B cell (primary cell): ENCODE data around the gene GPC5. TPM values are rescaled to one million over a fixed set of nuclear protein-coding genes. Genes with fewer than 3 reads are reported as not detected.
"Not testable (repeated sequence)": the region's sequence is repeated elsewhere in the genome, so short reads cannot be mapped to it uniquely, and the experiment has no call there.

Source experiments
- ATAC-seq: fragments of 200-7000 bp; cut with Tn5 transposase; one replicate; pipeline ENCODE4 v1.10.0; 2021; ENCODE audit warnings: low read depth, mild to moderate bottlenecking, moderate number of reproducible peaks, moderate library complexity
- CTCF ChIA-PET: fragments of 350-600 bp; sonication (Branson Sonifier 250); formaldehyde crosslinking; loops from one replicate; lab custom pipeline; 2021; ENCODE audit warnings: antibody characterized with exemption, inconsistent platforms; lab: Charles Lee
- POLR2A ChIA-PET: fragments of 350-600 bp; sonication (Branson Sonifier 250); formaldehyde crosslinking; loops from one replicate; lab custom pipeline; 2021; ENCODE audit warnings: antibody characterized with exemption; lab: Charles Lee
- DNase-seq: peaks from one replicate; pipeline ENCODE4 v3.0.0; 2013
- H2AFZ ChIP-seq: 2 replicates; pipeline ENCODE4 v1.6.1; 2012; ENCODE audit warnings: mild to moderate bottlenecking, low read depth, low read length; ENCODE audit not compliant: insufficient read depth, poor library complexity, severe bottlenecking
- H3K27ac ChIP-seq, 2 donors: 1 replicate in 1 of 2; 2 replicates in 1 of 2; pipeline ENCODE4 v1.5.1; 2012 to 2013; ENCODE audit warnings: low read length in 2 of 2, mild to moderate bottlenecking in 2 of 2, moderate library complexity in 1 of 2
- H3K27me3 ChIP-seq, 4 experiments: fragments of 200-600 bp in 1 of 4; sonication (generic) in 1 of 4; replicated peaks in 1 of 4; 1 replicate in 2 of 4; 2 replicates in 2 of 4; pipeline versions ENCODE4 v1.6.1 to v1.7.0; 2013 to 2016; ENCODE audit warnings: low read length in 3 of 4, mild to moderate bottlenecking in 2 of 4, mixed read lengths in 1 of 4, moderate library complexity in 1 of 4; ENCODE audit not compliant: insufficient read depth in 4 of 4, control insufficient read depth in 3 of 4; ENCODE audit errors: control extremely low read depth in 1 of 4
- H3K36me3 ChIP-seq, 2 experiments: replicated peaks in 1 of 2; 1 replicate in 1 of 2; 2 replicates in 1 of 2; pipeline versions ENCODE4 v1.6.1 to v1.7.1; 2013; ENCODE audit warnings: low read length in 1 of 2; ENCODE audit not compliant: insufficient read depth in 2 of 2, control insufficient read depth in 1 of 2; ENCODE audit errors: control extremely low read depth in 1 of 2, extremely low read depth in 1 of 2
- H3K4me1 ChIP-seq, 2 donors: fragments of 200-600 bp in 1 of 2; sonication (generic) in 1 of 2; 1 replicate in 1 of 2; 2 replicates in 1 of 2; pipeline versions ENCODE4 v1.5.1 to v1.6.1; 2013 to 2017; ENCODE audit warnings: low read length in 2 of 2; ENCODE audit not compliant: control insufficient read depth in 2 of 2, insufficient read depth in 2 of 2
- H3K4me2 ChIP-seq: replicated peaks from 2 replicates; pipeline ENCODE3; 2012; ENCODE audit warnings: mild to moderate bottlenecking, low read depth, low read length; ENCODE audit not compliant: poor library complexity, severe bottlenecking
- H3K4me3 ChIP-seq, 5 experiments: fragments of 200-600 bp in 1 of 5; sonication (generic) in 1 of 5; 1 replicate in 3 of 5; 2 replicates in 2 of 5; pipeline versions ENCODE4 v1.5.1 to v1.7.0; 2011 to 2016; ENCODE audit warnings: low read length in 4 of 5, mild to moderate bottlenecking in 4 of 5, low read depth in 2 of 5, control low read depth in 1 of 5, moderate library complexity in 1 of 5; ENCODE audit not compliant: insufficient read depth in 1 of 5; ENCODE audit errors: control extremely low read depth in 1 of 5, extremely low read depth in 1 of 5
- H3K79me2 ChIP-seq: fragments of 200-600 bp; sonication (generic); one replicate; pipeline ENCODE4 v1.6.0; 2016; ENCODE audit warnings: low read length; ENCODE audit not compliant: control insufficient read depth, insufficient read depth
- H3K9ac ChIP-seq: fragments of 200-600 bp; sonication (generic); 2 replicates; pipeline ENCODE4 v1.6.1; 2017; ENCODE audit warnings: mild to moderate bottlenecking, low read length, moderate library complexity
- H3K9me3 ChIP-seq, 3 donors: one replicate each; pipeline versions ENCODE4 v1.6.1 to v1.7.1; 2013; ENCODE audit warnings: low read length in 2 of 3; ENCODE audit not compliant: control insufficient read depth in 2 of 3, insufficient read depth in 1 of 3; ENCODE audit errors: control extremely low read depth in 1 of 3
- H4K20me1 ChIP-seq: 2 replicates; pipeline ENCODE4 v1.6.0; 2012; ENCODE audit warnings: mild to moderate bottlenecking, low read length; ENCODE audit not compliant: insufficient read depth, control insufficient read depth, poor library complexity, severe bottlenecking
- H3K27ac Mint-ChIP-seq: one replicate; pipeline ENCODE4 v1.8.0; 2021; ENCODE audit warnings: mixed read lengths
- H3K27me3 Mint-ChIP-seq: one replicate; pipeline ENCODE4 v1.8.0; 2021; ENCODE audit warnings: mixed read lengths
- H3K4me1 Mint-ChIP-seq: one replicate; pipeline ENCODE4 v1.8.0; 2021; ENCODE audit warnings: mixed read lengths
- H3K4me3 Mint-ChIP-seq: one replicate; pipeline ENCODE4 v1.8.0; 2021; ENCODE audit warnings: mixed read lengths
- H3K9me3 Mint-ChIP-seq: one replicate; pipeline ENCODE4 v1.8.0; 2022; ENCODE audit warnings: mixed read lengths; ENCODE audit not compliant: insufficient read depth
- CTCF ChIP-seq: fragments of 200-600 bp; IDR thresholded peaks from one replicate; pipeline ENCODE4 v1.8.0; 2022; ENCODE audit warnings: antibody characterized with exemption, mild to moderate bottlenecking
- EZH2 ChIP-seq: IDR thresholded peaks from 2 replicates; pipeline ENCODE4 v1.6.1; 2012; ENCODE audit warnings: borderline replicate concordance, low read depth, mild to moderate bottlenecking, moderate library complexity, low read length; ENCODE audit not compliant: insufficient read depth, poor library complexity, severe bottlenecking
- WGBS: methylation state at CpG from one replicate; pipeline ENCODE4 v1.1.5; 2013; ENCODE audit warnings: missing lambda C conversion rate; ENCODE audit not compliant: insufficient coverage; 5-methylcytosine and 5-hydroxymethylcytosine counted together
- intact Hi-C: fragments of 100-400 bp; cut with micrococcal nuclease; formaldehyde crosslinking; loops from one replicate; pipeline ENCODE4 v1.10.0; 2022
- polyA plus RNA-seq: library from polyadenylated mRNA; depleted of rRNA; stranded (reverse); fragments of >200 nt; gene quantifications from 2 replicates; pipeline ENCODE4 v1.2.3, GENCODE V29; 2012
- total RNA-seq, 2 donors: library from RNA; stranded (reverse); fragments of 120-200 nt in 1 of 2; gene quantifications; 1 replicate in 1 of 2; 2 replicates in 1 of 2; pipeline versions ENCODE4 v1.2.3 to v1.2.4, GENCODE V29; 2013 to 2022

Gene GPC5
- total and polyA plus RNA-seq, 2 donors (not counting 1 experiment from before 2014, with no cell fraction given) = 0.15 to 0.30 TPM

- no CpG with 5 or more reads among the region's 2 CpGs for WGBS
- ATAC-seq = not testable (repeated sequence)
Measured at GRCh38 chr13:92518622-92519021, 1120.2 kb downstream of the GPC5 start.

GRCh38 chr13:92530364-92530763 lies 1131.9 kb downstream of the GPC5 start:
- Histone ChIP-seq H3K9ac (no peak overlapping the region), H3K79me2 (no peaks in the 10 kb centered on the region), H3K4me3 (no peak overlapping the region), H3K4me2 (no peak overlapping the region), H2AFZ (no peak overlapping the region), H3K9me3 (peaks cover 0 to 3% (median 0%) of the 10 kb centered on the region in 3 donors), H4K20me1 (no peaks in the 10 kb centered on the region), H3K27ac (no peak overlapping the region), H3K27me3 (no peaks in the 10 kb centered on the region), H3K4me1 (no peaks in the 10 kb centered on the region), H3K36me3 (no peaks in the 10 kb centered on the region)
- no CpG with 5 or more reads among the region's 3 CpGs for WGBS
- TF ChIP-seq CTCF = no peak
- no peak for TF ChIP-seq EZH2
- Mint-ChIP-seq H3K4me1 (no peaks in the 10 kb centered on the region), H3K4me3 (no peak overlapping the region), H3K27me3 (no peaks in the 10 kb centered on the region), H3K27ac (no peak overlapping the region), H3K9me3 (peaks cover 2% of the 10 kb centered on the region)
- CTCF ChIA-PET = no interaction called here
- ATAC-seq = no peak
- intact Hi-C loops = loop anchor here (10.0 kb wide), 1 partner anchor 1116 kb away; no protein-coding TSS in a partner anchor
- POLR2A ChIA-PET = no interaction called here
- DNase-seq = no peak

More at GRCh38 chr13:92518622-92519021, 1120.2 kb downstream of the GPC5 start:
- H3K27me3 Mint-ChIP-seq, H3K4me1 Mint-ChIP-seq, H4K20me1 ChIP-seq, H3K9me3 ChIP-seq, POLR2A ChIA-PET, H3K4me2 ChIP-seq, H3K27ac Mint-ChIP-seq, H3K4me3 Mint-ChIP-seq, H2AFZ ChIP-seq, H3K36me3 ChIP-seq, H3K9ac ChIP-seq, DNase-seq, H3K9me3 Mint-ChIP-seq, CTCF ChIA-PET, H3K27me3 ChIP-seq, H3K79me2 ChIP-seq, intact Hi-C loops, H3K4me3 ChIP-seq, H3K27ac ChIP-seq, H3K4me1 ChIP-seq: not testable (repeated sequence)
